HEK293T (cell line): Measurements from ENCODE around the gene PFDN4.

Experiments used
- ELF4 ChIP-seq: fragments of 450-650 bp; IDR thresholded peaks from 2 replicates; pipeline ENCODE4 v1.6.1; 2017; ENCODE audit warnings: antibody characterized with exemption
- FOXA1 ChIP-seq: fragments of 450-650 bp; IDR thresholded peaks from 2 replicates; pipeline ENCODE4 v1.6.1; 2016; ENCODE audit warnings: mild to moderate bottlenecking
- FOXM1 ChIP-seq: fragments of 450-650 bp; IDR thresholded peaks from 2 replicates; pipeline ENCODE4 v1.6.1; 2017; ENCODE audit warnings: mild to moderate bottlenecking, borderline replicate concordance
- HDGF ChIP-seq: fragments of 450-650 bp; IDR thresholded peaks from 2 replicates; pipeline ENCODE4 v1.6.1; 2017; ENCODE audit warnings: antibody characterized with exemption, borderline replicate concordance
- SP1 ChIP-seq: fragments of 450-650 bp; IDR thresholded peaks from 2 replicates; pipeline ENCODE4 v1.6.1; 2017
- TF ChIP-seq, protein P1 (sequence below): fragments of 450-650 bp; IDR thresholded peaks from 2 replicates; pipeline ENCODE4 v1.6.1; 2016

DNA sequence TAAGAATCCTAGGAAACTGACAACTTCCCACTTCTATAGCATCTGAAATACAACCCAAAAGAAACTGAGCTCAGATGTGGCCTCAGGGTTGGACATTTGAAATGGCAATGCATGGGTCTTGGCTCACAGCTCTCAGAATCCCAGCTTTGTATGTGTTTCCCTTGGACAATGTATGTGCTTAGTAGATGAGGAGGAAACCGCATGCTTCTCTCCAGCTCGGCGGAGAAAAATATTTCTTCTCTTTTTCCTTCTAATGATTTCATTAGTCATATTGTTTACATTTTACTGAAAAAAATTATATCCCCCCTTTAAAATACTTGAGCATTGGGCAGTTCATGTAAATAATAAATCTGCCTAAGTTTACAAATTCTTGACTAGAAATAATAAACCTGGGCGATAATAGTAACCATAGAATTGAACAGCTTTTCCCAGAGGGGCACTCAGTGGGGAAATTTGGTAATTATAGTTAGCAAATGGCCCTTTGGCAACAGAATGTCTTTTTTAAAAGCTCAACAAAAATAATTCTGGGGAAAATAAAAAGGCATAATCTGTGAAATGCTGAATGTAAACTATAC lies 55.3 kb downstream of the PFDN4 start:
- TF ChIP-seq, protein P1, sequence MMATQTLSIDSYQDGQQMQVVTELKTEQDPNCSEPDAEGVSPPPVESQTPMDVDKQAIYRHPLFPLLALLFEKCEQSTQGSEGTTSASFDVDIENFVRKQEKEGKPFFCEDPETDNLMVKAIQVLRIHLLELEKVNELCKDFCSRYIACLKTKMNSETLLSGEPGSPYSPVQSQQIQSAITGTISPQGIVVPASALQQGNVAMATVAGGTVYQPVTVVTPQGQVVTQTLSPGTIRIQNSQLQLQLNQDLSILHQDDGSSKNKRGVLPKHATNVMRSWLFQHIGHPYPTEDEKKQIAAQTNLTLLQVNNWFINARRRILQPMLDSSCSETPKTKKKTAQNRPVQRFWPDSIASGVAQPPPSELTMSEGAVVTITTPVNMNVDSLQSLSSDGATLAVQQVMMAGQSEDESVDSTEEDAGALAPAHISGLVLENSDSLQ: no peak
- TF ChIP-seq FOXM1 (no peak), FOXA1 (no peak), SP1 (no peak), ELF4 (no peak), HDGF (no peak)
